GM15510 (cell line): ENCODE measurements around the gene OR6V1.

ENCODE experiments used
- POLR2A ChIP-seq: IDR thresholded peaks from 3 replicates; pipeline ENCODE4 v1.6.1; 2011; ENCODE audit warnings: borderline replicate concordance; ENCODE audit not compliant: insufficient read length; ENCODE audit errors: extremely low read depth

Gene OR6V1

GRCh38 chr7:143052041-143052440 is at the start of gene OR6V1:
Gene OR6V1, plus strand, starts transcription at chr7:143052341. Its CDS starts 0 bp downstream, at chr7:143052341.
- no peak for TF ChIP-seq POLR2A

GRCh38 chr7:143002898-143003297 is 49.2 kb upstream of the OR6V1 start:
- TF ChIP-seq POLR2A = no peak

- no peak for TF ChIP-seq POLR2A
Measured at GRCh38 chr7:143003393-143004051, 48.6 kb upstream of the OR6V1 start.

- no peak for TF ChIP-seq POLR2A
Measured at GRCh38 chr7:143005632-143006260, 46.4 kb upstream of the OR6V1 start.

GRCh38 chr7:143008007-143008901 is 43.9 kb upstream of the OR6V1 start:
- no peak for TF ChIP-seq POLR2A

GRCh38 chr7:143012001-143012400 is 40.1 kb upstream of the OR6V1 start:
- no peak for TF ChIP-seq POLR2A

GRCh38 chr7:143012409-143012808 is 39.7 kb upstream of the OR6V1 start:
- TF ChIP-seq POLR2A = no peak

GRCh38 chr7:143013473-143013872 is 38.7 kb upstream of the OR6V1 start:
- no peak for TF ChIP-seq POLR2A

- no peak for TF ChIP-seq POLR2A
Measured at GRCh38 chr7:143013893-143014292, 38.2 kb upstream of the OR6V1 start.

- TF ChIP-seq POLR2A = no peak
Measured at GRCh38 chr7:143015084-143015483, 37.1 kb upstream of the OR6V1 start.

GRCh38 chr7:143015926-143016490 is 36.1 kb upstream of the OR6V1 start:
- no peak for TF ChIP-seq POLR2A

GRCh38 chr7:143016996-143017395 is 35.1 kb upstream of the OR6V1 start:
- no peak for TF ChIP-seq POLR2A

- no peak for TF ChIP-seq POLR2A
Measured at GRCh38 chr7:143018931-143019330, 33.2 kb upstream of the OR6V1 start.

- TF ChIP-seq POLR2A = no peak
Measured at GRCh38 chr7:143023047-143023446, 29.1 kb upstream of the OR6V1 start.

GRCh38 chr7:143025371-143025770 is 26.8 kb upstream of the OR6V1 start:
- no peak for TF ChIP-seq POLR2A

- no peak for TF ChIP-seq POLR2A
Measured at GRCh38 chr7:143027032-143027431, 25.1 kb upstream of the OR6V1 start, which contains the start of gene OR9A2. Gene OR9A2, minus strand, starts transcription at chr7:143027132. Its CDS starts 0 bp downstream, at chr7:143027132.

- no peak for TF ChIP-seq POLR2A
Measured at GRCh38 chr7:143027683-143028082, 24.5 kb upstream of the OR6V1 start.
